ENCODE results near the gene SYK.

- TF ChIP-seq CTCF (IDR thresholded peaks at IDR 0.05) = no peak
- no peak for TF ChIP-seq POLR2A (IDR thresholded peaks at IDR 0.05)
Observed at GRCh38 chr9:90888941-90889340, 87.3 kb downstream of the SYK start.
